Loucy (cell line): Measurements from ENCODE around the gene DGCR2.

Experiments used
- EZH2phosphoT487 ChIP-seq: fragments of 200-600 bp; IDR thresholded peaks from 2 replicates; pipeline ENCODE4 v1.6.1; 2018; ENCODE audit warnings: antibody characterized with exemption, mild to moderate bottlenecking, moderate library complexity, borderline replicate concordance
- TF ChIP-seq, protein P1 (sequence below): fragments of 200-600 bp; sonication (generic); conservative IDR thresholded peaks from 2 replicates; pipeline ENCODE4 v1.5.1; 2014; ENCODE audit warnings: mild to moderate bottlenecking, antibody characterized with exemption, low read length

DNA sequence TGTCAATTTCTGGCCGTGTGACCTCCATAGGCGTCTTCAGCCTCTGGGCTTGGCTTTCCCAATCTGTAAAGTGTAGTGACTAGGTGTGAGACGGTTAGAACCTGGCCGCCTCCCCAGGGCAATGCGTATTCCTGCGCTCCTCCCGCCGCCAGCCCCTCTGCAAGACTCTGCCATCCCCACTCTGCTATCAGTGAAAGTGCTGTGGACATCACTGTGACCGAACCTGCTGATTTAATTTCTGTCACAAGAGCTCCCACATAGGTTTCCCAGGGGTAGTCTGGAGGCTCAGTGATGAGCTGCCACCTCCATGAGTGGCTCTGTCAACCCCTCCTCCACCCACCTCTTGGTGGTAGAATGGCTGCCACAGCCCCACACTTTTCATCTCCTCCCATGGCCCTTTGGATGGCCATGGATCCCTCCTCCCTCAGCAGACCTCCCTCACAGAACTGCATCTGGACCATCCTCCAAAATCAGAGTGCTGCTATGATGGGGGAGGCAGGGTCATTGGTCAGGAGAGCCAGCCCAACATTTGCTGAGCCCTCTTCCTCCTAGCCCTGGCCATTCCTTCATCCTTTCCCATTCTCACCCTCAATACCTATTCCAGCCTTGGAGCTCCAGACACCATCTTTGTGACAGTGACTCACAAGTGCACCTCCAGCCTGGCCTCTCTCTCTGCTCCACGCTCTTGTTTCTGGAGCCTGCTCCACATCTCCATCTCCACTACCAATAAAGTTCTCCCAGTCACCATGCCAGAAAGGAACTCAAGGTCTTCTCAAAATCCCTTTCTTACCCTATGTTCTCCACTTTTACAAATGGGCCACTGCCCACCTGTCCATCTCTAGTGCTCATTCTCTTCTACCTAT lies 29.3 kb upstream of the DGCR2 start:
- TF ChIP-seq, protein P1, sequence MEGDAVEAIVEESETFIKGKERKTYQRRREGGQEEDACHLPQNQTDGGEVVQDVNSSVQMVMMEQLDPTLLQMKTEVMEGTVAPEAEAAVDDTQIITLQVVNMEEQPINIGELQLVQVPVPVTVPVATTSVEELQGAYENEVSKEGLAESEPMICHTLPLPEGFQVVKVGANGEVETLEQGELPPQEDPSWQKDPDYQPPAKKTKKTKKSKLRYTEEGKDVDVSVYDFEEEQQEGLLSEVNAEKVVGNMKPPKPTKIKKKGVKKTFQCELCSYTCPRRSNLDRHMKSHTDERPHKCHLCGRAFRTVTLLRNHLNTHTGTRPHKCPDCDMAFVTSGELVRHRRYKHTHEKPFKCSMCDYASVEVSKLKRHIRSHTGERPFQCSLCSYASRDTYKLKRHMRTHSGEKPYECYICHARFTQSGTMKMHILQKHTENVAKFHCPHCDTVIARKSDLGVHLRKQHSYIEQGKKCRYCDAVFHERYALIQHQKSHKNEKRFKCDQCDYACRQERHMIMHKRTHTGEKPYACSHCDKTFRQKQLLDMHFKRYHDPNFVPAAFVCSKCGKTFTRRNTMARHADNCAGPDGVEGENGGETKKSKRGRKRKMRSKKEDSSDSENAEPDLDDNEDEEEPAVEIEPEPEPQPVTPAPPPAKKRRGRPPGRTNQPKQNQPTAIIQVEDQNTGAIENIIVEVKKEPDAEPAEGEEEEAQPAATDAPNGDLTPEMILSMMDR = no peak
- TF ChIP-seq EZH2phosphoT487 = no peak
